Activated CD8-positive, alpha-beta memory T cell treated with anti-CD3 and anti-CD28 coated beads, Interleukin-2, amount 50 U/mL, for 24 hours (primary cell): ENCODE results near the gene C10orf67.
"Not testable (repeated sequence)": the region's sequence is repeated elsewhere in the genome, so short reads cannot be mapped to it uniquely, and the experiment has no call there.

Source experiments
- DNase-seq: peaks from one replicate; pipeline ENCODE4 v3.0.0-alpha.2; 2020; ENCODE audit errors: extremely low read depth

The C10orf67 gene

GRCh38 chr10:23270531-23270930, 74.1 kb downstream of the C10orf67 start:
- no peak for DNase-seq

GRCh38 chr10:23263441-23264164, 81.0 kb downstream of the C10orf67 start:
- DNase-seq, result no peak

GRCh38 chr10:23262928-23263327, 81.7 kb downstream of the C10orf67 start:
- no peak for DNase-seq

- no peak for DNase-seq
Observed at GRCh38 chr10:23258516-23258915, 86.1 kb downstream of the C10orf67 start.

- DNase-seq, result no peak
Observed at GRCh38 chr10:23253780-23254179, 90.8 kb downstream of the C10orf67 start.

GRCh38 chr10:23252859-23253258, 91.7 kb downstream of the C10orf67 start:
- not testable (repeated sequence) for DNase-seq

GRCh38 chr10:23241779-23242178, 102.8 kb downstream of the C10orf67 start:
- DNase-seq, result not testable (repeated sequence)

GRCh38 chr10:23238015-23238414, 106.6 kb downstream of the C10orf67 start:
- no peak for DNase-seq

GRCh38 chr10:23230582-23230981, 114.0 kb downstream of the C10orf67 start:
- DNase-seq, result no peak

GRCh38 chr10:23217471-23217870, 127.1 kb downstream of the C10orf67 start:
- DNase-seq, result no peak

GRCh38 chr10:23205972-23206642, 138.5 kb downstream of the C10orf67 start:
- DNase-seq, result no peak

- no peak for DNase-seq
Observed at GRCh38 chr10:23204773-23205172, 139.8 kb downstream of the C10orf67 start.

- no peak for DNase-seq
Observed at GRCh38 chr10:23203369-23204325, 140.9 kb downstream of the C10orf67 start.

GRCh38 chr10:23202779-23203178, 141.8 kb downstream of the C10orf67 start:
- DNase-seq, result no peak

GRCh38 chr10:23201837-23202236, 142.8 kb downstream of the C10orf67 start:
- no peak for DNase-seq

GRCh38 chr10:23200997-23201652, 143.5 kb downstream of the C10orf67 start:
- DNase-seq, result no peak

GRCh38 chr10:23200586-23200985, 144.0 kb downstream of the C10orf67 start:
- no peak for DNase-seq

GRCh38 chr10:23199768-23200511, 144.7 kb downstream of the C10orf67 start:
- no peak for DNase-seq

GRCh38 chr10:23198940-23199767, 145.4 kb downstream of the C10orf67 start:
- no peak for DNase-seq

- no peak for DNase-seq
Observed at GRCh38 chr10:23198610-23198939, 146.0 kb downstream of the C10orf67 start.
